SU-DHL-6 (cell line): Measurements from ENCODE around the gene DSP.

Experiments used
- H2AFZ ChIP-seq: fragments of 200-600 bp; sonication (generic); 2 replicates; pipeline ENCODE4 v1.6.1; 2014; ENCODE audit warnings: low read depth, mild to moderate bottlenecking, moderate library complexity, mixed read lengths, antibody characterized with exemption, low read length; ENCODE audit not compliant: severe bottlenecking
- H3F3A ChIP-seq: fragments of 200-600 bp; shearing (Covaris generic); 2 replicates; pipeline ENCODE4 v1.6.0; 2016; ENCODE audit warnings: antibody characterized with exemption, mild to moderate bottlenecking; ENCODE audit not compliant: insufficient read depth
- H3K27ac ChIP-seq: fragments of 200-600 bp; sonication (generic); 2 replicates; pipeline ENCODE4 v1.5.1; 2016; ENCODE audit warnings: low read depth, mild to moderate bottlenecking, low read length, moderate library complexity, mixed read lengths
- H3K27me3 ChIP-seq: fragments of 200-600 bp; sonication (generic), shearing (Covaris generic); 2 replicates; pipeline ENCODE4 v1.6.0; 2014; ENCODE audit warnings: mild to moderate bottlenecking, low read length
- H3K36me3 ChIP-seq: fragments of 200-600 bp; sonication (generic); 2 replicates; pipeline ENCODE4 v1.6.1; 2014; ENCODE audit warnings: mild to moderate bottlenecking, low read length, mixed read lengths
- H3K4me2 ChIP-seq: fragments of 300-600, 200-600 bp; shearing (Covaris generic), sonication (generic); 2 replicates; pipeline ENCODE4 v1.6.0; 2014; ENCODE audit warnings: low read length, low read depth, mild to moderate bottlenecking; ENCODE audit not compliant: poor library complexity, severe bottlenecking
- H3K4me3 ChIP-seq: fragments of 200-600 bp; sonication (generic); 2 replicates; pipeline ENCODE4 v1.5.1; 2014; ENCODE audit warnings: antibody characterized with exemption, low read length, mild to moderate bottlenecking, mixed read lengths; ENCODE audit not compliant: insufficient read depth, poor library complexity, severe bottlenecking
- H3K79me2 ChIP-seq: fragments of 200-600 bp; sonication (generic); 2 replicates; pipeline ENCODE4 v1.6.1; 2014; ENCODE audit warnings: mild to moderate bottlenecking, low read length, moderate library complexity; ENCODE audit not compliant: insufficient read depth
- H3K9ac ChIP-seq: fragments of 200-600 bp; sonication (generic); 2 replicates; pipeline ENCODE4 v1.7.0; 2014; ENCODE audit warnings: mild to moderate bottlenecking, low read length
- H3K9me2 ChIP-seq: fragments of 200-600 bp; sonication (generic); replicated peaks from 2 replicates; pipeline ENCODE4 v1.6.1; 2014; ENCODE audit warnings: low read length; ENCODE audit not compliant: insufficient read depth
- H3K9me3 ChIP-seq: fragments of 200-600 bp; sonication (generic); 2 replicates; pipeline ENCODE4 v1.6.1; 2014; ENCODE audit warnings: low read length, mixed read lengths; ENCODE audit not compliant: insufficient read depth
- H4K20me1 ChIP-seq: fragments of 200-600 bp; sonication (generic); 2 replicates; pipeline ENCODE4 v1.6.1; 2014; ENCODE audit warnings: low read depth, mild to moderate bottlenecking, antibody characterized with exemption, low read length, moderate library complexity, mixed read lengths
- CTCF ChIP-seq: fragments of 200-600 bp; sonication (generic); IDR thresholded peaks from one replicate; pipeline ENCODE4 v1.5.1; 2017; ENCODE audit warnings: antibody characterized with exemption, mild to moderate bottlenecking, low read length, moderate library complexity; ENCODE audit not compliant: insufficient read depth, poor library complexity, severe bottlenecking
- EZH2phosphoT487 ChIP-seq: fragments of 200-600 bp; sonication (generic), shearing (Covaris generic); conservative IDR thresholded peaks from 2 replicates; pipeline ENCODE4 v1.6.1; 2018; ENCODE audit warnings: mild to moderate bottlenecking, antibody characterized with exemption, low read length, moderate library complexity, mixed read lengths

DSP gene

DNA sequence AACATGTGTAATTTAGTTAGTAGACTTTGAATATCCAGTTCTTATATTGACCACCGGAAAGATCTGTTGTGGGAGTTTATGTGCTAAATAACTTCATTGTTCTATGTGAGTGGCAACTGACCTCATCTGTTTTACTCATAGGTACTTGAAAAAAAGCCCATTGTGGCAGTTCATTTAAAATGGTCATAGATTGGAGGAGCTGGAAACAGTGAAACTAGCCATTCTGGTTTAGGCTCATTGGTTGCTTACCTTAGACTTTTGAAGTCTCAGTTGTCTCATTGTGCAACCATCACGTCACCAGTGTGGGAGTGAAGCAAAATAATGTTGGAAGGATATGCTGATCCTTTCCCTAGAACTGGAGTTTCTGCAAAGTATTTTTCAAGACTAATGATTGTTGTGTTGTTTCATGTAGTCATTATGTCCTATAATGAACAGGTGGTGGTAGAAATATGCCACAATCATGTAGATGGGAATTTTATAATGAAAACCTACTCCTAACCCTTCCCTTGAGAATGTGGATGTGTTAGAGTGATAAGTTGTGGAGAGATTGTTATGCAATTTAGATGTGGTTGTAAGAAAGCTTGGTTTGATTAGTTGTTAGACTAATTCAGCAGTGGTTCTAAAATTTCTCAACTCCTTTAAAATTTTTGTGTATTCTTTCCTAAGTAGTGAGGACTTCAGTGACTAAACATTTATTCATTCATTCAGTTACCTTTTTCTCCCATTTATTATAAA, 18.3 kb downstream of the DSP start:
- H3K27me3 ChIP-seq, result no peaks in the 10 kb centered on the region
- no peaks in the 10 kb centered on the region for H3F3A ChIP-seq
- no peak overlapping the region for H3K4me3 ChIP-seq
- H3K9me2 ChIP-seq, result no peaks in the 10 kb centered on the region
- no peaks in the 10 kb centered on the region for H3K9me3 ChIP-seq
- no peaks in the 10 kb centered on the region for H3K79me2 ChIP-seq
- no peaks in the 10 kb centered on the region for H4K20me1 ChIP-seq
- TF ChIP-seq EZH2phosphoT487 (no peak), CTCF (no peak)
- no peak overlapping the region for H3K4me2 ChIP-seq
- no peak overlapping the region for H3K27ac ChIP-seq
- H2AFZ ChIP-seq, result no peak overlapping the region
- no peak overlapping the region for H3K9ac ChIP-seq
- no peaks in the 10 kb centered on the region for H3K36me3 ChIP-seq

- H3K9ac ChIP-seq, result no peak overlapping the region
- no peak overlapping the region for H3K4me2 ChIP-seq
- no peaks in the 10 kb centered on the region for H3K9me2 ChIP-seq
- no peaks in the 10 kb centered on the region for H3K27me3 ChIP-seq
- no peaks in the 10 kb centered on the region for H3F3A ChIP-seq
- H3K27ac ChIP-seq, result no peak overlapping the region
- H2AFZ ChIP-seq, result no peak overlapping the region
- H4K20me1 ChIP-seq, result no peaks in the 10 kb centered on the region
- H3K36me3 ChIP-seq, result no peaks in the 10 kb centered on the region
- no peak overlapping the region for H3K4me3 ChIP-seq
- H3K9me3 ChIP-seq, result no peaks in the 10 kb centered on the region
- TF ChIP-seq EZH2phosphoT487 (no peak), CTCF (no peak)
- no peaks in the 10 kb centered on the region for H3K79me2 ChIP-seq
These were observed 19.9 kb downstream of the DSP start for GRCh38 chr6:7561153-7561964.

- no peak overlapping the region for H3K4me3 ChIP-seq
- no peak overlapping the region for H3K27ac ChIP-seq
- H3K27me3 ChIP-seq, result no peaks in the 10 kb centered on the region
- H2AFZ ChIP-seq, result no peak overlapping the region
- H3K4me2 ChIP-seq, result no peak overlapping the region
- no peaks in the 10 kb centered on the region for H3K36me3 ChIP-seq
- no peaks in the 10 kb centered on the region for H3K79me2 ChIP-seq
- H3K9me3 ChIP-seq, result no peaks in the 10 kb centered on the region
- no peaks in the 10 kb centered on the region for H4K20me1 ChIP-seq
- no peaks in the 10 kb centered on the region for H3F3A ChIP-seq
- H3K9ac ChIP-seq, result no peak overlapping the region
- no peak for TF ChIP-seq EZH2phosphoT487
- H3K9me2 ChIP-seq, result no peaks in the 10 kb centered on the region
These were observed 21.3 kb downstream of the DSP start for GRCh38 chr6:7562769-7563168.

DNA sequence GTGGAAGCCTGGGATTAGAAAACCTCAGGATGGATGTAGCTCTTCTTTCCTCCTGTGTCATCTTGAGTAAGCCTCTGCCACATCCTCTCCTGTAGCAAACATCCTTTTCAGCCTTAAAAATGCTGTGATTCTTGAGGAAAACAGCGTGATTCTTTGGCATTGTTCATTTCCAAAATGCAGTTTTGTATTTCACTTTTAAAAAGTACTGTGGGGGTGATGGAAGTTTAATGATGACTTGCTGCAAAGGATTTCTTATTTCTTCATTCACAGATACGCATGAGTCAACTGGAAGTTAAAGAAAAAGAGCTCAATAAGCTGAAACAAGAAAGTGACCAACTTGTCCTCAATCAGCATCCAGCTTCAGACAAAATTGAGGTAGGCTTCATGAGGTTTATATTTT, 24.6 kb downstream of the DSP start:
- H4K20me1 ChIP-seq, result no peaks in the 10 kb centered on the region
- H3K9me2 ChIP-seq, result no peaks in the 10 kb centered on the region
- H3K79me2 ChIP-seq, result no peaks in the 10 kb centered on the region
- no peak overlapping the region for H3K27ac ChIP-seq
- H3K4me2 ChIP-seq, result no peak overlapping the region
- H3K9me3 ChIP-seq, result no peaks in the 10 kb centered on the region
- H3K27me3 ChIP-seq, result no peaks in the 10 kb centered on the region
- H3F3A ChIP-seq, result no peaks in the 10 kb centered on the region
- TF ChIP-seq EZH2phosphoT487 (no peak), CTCF (no peak)
- H3K36me3 ChIP-seq, result no peaks in the 10 kb centered on the region
- H2AFZ ChIP-seq, result no peak overlapping the region
- H3K9ac ChIP-seq, result no peak overlapping the region
- H3K4me3 ChIP-seq, result no peak overlapping the region
